ENCODE data around the gene PDE6C.

The PDE6C gene

DNA sequence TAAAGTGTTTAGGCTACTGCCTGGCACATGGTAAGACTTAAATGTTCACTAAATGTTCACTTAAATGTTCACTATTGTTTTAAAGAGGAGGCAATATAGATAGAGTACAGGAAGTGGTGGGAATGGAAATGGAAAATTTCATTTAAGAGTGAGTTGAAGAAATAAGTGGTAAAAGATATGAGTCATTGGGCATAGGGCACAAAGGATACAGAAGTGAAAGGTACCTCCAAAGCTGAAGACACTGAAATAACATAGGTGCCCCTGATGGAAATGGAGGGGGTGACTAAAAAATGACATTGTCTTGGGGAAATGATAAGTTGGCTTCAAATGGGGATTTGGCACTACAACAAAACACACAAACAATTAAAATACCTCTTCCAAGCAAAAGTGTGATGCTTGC, 95.3 kb downstream of the PDE6C start:
- no peak for DNase-seq

GRCh38 chr10:93710333-93710909, 98.1 kb downstream of the PDE6C start:
- DNase-seq, result no peak

- DNase-seq, result no peak
These were observed 99.6 kb downstream of the PDE6C start for GRCh38 chr10:93711891-93712290.

GRCh38 chr10:93712593-93712992, 100.3 kb downstream of the PDE6C start:
- DNase-seq, result no peak

GRCh38 chr10:93715345-93715744, 103.0 kb downstream of the PDE6C start:
- DNase-seq, result no peak

Data from KG1 (cell line).